Activated T-cell treated with anti-CD3 and anti-CD28 coated beads for 4 hours (primary cell): ENCODE results near the gene LMAN2.

ENCODE experiments used
- DNase-seq: peaks from one replicate; pipeline ENCODE4 v3.0.0-alpha.2; 2020

LMAN2 gene

DNA sequence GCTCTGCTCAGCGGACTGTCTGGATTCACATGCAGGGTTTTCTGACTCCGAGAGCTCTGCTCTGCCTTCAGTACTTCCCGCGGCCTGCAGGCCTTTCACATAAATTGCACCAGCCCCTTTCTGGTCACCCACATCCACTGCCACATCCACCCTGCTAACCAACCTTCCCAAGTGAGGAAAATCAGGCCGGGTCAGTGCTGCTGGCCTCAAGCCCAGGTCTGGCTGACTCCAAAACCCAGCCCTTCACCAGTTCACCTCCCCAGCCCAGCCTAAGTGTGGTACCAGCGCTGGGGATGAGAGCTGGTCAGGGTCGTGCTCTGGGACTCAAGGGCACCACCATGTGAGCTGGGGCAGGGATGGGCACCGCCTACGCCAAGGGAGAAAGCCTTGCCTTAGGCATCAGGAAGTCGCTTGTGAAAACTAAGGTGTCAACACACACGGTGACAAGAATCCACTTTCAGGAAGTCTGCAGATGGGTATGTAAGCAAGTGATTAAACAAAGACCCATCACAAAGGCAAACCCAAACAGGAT, 12.3 kb downstream of the LMAN2 start:
- no peak for DNase-seq

DNA sequence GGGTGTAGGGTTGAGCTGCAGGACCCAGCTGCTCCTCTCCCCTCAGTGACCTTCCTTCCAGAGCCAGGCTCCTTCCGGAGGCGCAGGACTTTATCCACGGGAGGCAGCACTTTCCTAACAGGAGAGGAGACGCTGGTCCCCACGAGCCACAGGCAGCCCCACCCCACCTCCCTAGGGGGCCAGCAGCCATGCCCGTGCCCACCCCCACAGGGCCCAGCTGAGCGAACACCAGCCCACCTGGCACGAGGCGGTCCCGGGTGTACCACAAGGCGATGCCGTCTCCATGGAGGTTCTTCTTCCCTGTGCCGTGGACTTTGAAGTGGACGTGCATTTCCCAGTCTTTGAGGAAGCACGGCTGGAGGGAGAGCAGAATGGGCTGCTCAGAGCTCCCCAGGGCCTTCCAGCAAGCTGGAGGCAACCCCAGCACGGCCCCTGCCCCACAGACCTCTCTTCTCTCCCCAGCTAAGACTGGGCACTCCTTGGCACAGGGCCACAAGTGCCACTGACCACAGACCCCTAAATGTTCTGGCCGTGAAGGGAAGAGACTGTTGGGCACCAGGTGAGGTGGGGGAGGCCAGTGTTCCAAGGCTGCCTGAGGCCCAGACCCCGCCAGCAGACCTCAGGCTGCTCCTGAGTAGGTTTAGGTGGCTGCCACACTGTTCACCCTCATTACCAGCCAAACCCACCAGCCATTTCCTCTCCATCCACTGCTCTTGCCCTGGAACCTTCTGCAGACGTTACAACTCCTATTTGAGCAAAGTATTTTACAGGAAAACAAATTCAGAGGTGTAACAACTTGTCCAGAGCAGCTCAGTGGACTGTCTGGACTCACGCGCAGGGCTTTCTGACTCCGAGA, 13.0 kb downstream of the LMAN2 start:
- DNase-seq: no peak

DNA sequence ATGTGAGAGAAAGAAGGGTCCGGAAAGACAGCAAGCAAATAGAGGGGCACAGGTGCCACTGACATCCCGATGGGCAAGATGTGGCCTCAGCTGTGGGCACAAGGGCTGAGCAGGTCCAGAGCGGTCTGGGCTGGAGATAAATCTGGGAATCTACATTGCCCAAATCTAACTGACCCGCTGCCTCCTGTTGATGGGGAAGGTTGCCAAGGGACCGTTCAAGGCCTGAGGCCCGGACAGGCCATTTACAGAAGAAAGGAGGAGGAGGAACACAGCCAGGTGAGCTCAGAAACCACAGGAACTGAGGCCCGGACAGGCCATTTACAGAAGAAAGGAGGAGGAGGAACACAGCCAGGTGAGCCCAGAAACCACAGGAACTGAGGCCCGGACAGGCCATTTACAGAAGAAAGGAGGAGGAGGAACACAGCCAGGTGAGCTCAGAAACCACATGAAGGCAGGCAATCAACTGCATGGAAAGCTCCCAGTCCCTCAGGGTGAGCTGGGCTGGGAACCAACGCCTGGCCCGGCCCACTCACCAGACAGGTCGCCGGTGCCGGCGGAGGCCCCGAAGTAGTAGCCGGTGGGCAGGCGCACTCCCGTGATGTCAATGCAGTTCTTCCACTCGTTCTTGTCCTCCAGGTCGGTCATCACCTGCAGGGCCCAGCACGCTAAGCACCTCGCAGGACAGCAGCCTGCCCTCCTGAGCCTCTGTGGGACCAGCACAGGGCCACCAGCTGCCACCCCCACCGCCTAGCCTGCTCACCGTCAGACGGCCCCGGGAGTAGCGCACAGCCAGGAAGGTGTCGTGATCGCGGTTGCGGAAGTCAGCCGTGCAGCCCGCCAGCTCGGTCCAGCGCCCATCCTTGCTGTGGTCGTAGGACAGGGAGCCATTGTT, 14.6 kb downstream of the LMAN2 start:
- DNase-seq: no peak

DNA sequence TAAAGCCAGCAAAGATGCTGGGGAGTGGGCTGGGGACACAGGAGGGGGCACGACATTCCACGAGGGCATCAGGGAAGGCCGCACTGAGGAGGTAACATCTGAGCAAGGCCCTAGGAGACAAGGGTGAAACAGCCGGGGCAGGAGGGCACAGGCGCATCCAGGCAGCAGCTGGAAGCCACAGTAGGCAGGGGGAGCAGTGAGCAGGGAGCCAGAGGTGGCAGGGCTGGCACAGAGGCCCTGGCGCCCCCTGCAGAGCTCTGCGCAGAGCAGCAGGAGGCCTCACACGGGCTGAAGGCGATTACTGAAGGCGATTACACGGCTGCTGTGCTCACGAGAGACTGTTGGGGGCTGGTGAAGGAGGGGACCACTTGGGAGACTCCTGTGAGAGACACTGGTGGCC, 15.4 kb downstream of the LMAN2 start:
- no peak for DNase-seq

DNA sequence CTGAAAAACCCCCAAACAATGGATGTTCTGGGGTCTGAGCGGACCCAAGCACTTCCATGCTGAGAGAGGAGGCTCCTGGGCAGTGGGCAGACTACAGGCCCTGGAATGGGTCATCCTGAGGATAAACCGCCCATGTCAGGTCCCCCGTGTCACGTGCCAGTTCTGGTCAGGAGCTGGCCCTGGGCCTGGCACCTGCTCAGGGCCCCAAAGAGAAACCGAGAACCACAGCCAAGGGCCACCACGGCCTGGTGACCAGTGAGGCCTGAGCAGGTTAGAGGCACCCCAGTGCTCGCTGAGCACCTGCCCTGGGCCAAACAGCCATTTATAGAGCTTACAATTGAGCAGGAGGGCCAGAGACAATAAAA, 15.8 kb downstream of the LMAN2 start:
- no peak for DNase-seq

DNA sequence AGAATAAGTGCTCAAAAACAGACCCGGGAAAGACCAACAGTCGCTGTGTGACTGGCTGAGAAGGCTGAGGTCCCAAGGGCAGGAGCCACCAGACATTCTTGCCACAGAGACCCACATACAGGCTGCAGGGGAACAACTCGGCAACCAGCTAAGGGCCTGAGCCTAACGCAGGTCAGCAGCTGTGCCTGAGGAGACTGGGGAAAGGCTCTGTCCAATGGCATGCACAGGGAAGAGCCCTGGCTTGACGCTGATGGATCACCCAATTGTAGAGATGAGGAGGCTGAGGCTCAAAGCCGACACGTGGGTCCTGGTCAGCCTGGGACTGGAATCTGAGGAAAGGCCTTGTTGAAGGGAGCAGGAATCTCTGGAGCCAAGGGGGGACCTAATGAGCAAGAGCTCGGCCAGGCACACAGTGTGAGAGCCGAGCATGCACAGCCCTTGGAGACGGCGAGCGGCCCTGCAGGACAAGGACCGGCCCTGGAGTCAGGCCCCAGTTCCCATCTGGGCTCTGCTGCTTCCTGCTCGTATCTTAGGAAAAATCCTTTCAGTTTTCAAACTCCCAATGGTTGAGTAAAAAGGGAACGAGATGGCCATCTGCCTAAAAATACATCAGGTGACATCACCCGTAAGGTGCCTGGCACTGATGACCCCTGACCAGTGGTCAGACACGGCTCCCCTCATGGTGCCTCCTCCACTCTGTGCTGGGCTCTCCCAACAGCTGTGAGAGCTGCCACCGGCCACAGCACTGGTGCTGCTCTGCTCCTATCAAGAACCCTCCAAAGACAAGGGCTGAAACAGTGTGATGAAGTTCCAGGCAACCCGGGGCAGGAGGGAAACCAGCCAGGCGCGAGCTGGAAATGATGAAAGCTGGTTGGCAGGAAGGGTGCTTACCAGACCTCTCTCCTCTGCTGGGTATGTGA, 16.4 kb downstream of the LMAN2 start:
- no peak for DNase-seq

DNA sequence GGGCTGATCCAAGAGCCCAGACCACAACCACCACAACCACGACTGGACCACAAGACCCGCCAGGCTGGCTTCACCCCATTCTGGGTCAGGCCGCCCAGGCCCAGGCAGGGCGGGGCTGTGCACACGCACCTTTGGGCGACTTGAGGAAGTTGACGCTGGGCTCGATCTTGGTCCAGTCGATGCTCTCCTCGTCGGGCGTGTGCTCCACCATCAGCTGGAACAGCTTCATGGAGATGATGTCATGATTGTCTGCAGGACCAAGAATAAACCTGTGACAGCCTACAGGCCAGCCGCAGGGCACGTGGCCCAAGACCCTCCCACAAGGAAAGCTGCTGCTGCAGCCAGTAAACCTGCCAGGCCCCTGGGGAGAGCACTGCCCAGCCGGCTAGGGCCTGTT, 17.3 kb downstream of the LMAN2 start:
- DNase-seq: no peak

DNA sequence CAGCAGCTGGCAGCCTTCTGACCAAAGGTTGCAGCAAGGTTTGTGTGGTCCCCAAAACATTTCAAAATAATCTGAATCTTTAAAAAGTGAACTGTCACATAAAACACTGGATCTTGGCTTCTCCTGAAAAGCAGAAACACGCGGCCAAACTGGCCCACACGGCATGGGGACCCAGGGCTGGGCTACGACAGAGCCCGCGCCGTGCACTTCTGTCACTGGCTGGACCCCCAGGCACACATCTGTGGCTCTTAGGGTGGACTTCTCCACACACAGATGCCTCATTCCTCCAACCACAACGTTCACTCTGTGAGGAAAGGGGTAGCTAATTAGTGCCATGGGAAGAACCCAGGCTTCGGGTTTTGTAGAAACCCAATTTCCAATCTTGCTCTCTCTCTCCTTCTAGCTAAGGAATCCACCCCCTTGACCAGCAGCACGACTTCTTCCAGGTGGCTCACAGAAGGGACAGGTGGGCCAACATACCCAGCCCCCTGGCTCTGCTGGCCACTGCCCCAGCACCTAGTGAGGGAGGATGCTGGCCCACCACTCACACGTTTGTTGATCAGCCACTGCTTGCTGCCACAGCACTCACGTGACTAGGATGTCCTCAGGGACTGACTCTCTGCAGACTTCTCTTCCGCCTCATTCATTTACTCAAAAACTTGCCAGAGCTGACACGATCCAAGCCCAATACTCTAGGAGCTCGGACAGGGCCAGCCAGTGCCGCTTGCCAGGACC, 17.9 kb downstream of the LMAN2 start:
- DNase-seq: no peak

DNA sequence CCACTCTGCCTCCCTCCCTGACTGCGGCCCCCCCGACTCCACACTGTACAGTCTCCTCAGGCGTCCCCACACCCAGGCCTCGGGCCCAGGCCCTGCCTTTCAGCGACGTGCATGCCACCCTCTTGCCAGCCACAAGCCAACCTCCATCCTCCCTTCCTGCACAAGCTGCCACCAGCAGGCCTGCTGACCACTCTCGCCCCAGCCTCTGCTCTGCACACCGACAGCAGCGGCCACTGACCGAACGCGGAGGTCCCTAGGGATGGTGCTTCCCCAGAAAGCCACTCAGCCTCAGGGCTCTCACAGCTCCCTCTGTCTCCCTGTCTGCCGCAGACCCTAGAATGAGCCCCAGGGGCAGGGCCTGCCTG, 18.6 kb downstream of the LMAN2 start:
- no peak for DNase-seq

DNA sequence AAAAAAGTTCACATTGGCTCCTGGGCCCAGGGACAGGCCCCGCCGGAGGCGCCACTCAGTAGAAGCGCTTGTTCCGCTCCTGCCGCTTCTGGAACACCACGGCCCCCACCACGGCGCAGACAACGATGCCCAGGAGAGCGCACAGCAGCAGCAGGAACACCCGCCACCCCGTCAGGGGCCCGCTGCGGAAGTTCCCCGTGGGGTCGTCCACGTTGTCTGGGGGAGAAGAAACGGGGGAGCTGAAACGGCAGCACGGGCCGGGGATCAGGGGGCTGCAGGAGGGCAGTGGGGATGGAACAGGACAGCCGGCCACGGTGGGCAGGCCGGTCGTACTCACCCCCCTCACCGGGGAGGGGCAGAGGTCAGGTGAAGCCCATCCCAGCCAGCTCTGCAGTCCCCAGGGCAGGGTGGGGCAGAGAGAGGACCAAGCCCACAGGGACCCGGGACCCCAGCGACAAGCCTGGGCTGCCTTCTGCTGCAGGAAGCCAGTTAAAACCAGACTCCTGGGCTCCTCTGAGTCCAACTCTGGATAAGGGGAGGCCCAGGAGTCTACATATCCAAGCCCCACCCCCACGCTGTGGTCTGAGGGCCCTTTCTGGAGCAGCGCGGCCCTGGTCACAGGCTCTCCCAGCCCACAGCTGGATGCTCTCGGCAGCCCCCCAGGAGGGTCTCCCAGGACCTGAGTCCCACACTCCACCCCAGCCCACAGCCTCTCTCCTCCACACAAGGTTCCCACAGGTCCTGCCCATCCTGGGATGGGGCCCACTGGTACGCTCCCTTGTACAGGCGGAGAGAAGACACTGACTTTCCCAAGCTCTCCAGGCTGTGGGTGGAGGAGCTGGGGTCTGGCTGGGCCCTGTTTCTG, 19.2 kb downstream of the LMAN2 start:
- no peak for DNase-seq

DNA sequence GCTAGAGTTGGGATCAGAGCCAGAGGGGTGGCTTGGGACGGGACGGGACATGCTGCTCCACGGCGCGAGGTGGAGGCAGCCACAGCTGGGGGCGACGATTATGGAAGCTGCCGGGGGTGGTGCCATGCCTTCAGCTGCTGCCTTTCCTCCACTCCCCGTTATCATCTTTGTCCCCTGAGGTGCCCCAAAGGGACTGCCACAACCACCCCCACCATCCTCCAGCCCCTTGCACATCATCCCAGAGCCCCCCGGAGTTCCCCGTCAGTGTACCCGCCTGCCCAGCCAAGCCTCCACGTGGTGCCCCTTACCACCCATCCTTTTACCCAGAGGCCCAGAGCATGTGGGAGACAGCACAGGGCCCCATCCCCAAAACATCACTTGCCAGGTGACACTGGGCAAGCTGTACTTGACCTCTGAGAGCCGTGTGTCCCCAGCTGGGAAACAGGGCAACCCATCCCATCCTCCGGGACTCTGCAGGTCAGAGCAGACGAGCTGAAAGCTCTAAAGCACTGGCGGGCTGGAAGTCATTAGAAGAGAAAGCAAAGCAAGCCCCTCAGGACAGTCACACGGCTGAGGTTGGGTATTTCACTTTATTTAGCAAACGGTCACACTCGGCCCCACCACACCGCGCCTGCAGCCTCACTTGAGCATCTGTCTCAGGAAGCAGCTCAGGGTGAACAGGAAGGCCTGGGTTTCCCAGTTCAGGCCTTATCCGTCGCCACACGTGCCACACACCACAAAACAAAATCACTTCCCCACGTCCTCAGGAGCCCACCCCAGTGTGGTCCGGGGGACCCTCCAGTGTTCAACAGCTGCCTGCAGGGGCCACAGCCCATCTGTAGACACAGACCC, 20.3 kb downstream of the LMAN2 start:
- no peak for DNase-seq

DNA sequence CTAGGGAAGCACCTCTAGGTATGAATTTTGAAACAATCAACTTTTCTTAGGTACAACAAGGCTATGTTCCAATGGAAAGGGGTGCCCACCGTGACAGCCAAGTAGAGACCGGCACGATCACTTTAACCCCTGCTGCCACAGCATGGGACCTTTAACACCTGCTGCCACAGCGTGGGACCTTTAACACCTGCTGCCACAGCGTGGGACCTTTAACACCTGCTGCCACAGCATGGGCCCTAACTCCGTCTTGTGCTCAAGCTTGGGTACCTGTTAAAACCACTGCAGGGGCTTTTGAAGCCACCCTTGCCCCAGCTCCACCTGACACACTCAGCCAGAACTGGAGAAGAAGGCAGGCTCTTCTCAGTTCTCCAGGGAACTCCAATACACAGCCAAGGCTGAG, 21.6 kb downstream of the LMAN2 start:
- DNase-seq: no peak

DNA sequence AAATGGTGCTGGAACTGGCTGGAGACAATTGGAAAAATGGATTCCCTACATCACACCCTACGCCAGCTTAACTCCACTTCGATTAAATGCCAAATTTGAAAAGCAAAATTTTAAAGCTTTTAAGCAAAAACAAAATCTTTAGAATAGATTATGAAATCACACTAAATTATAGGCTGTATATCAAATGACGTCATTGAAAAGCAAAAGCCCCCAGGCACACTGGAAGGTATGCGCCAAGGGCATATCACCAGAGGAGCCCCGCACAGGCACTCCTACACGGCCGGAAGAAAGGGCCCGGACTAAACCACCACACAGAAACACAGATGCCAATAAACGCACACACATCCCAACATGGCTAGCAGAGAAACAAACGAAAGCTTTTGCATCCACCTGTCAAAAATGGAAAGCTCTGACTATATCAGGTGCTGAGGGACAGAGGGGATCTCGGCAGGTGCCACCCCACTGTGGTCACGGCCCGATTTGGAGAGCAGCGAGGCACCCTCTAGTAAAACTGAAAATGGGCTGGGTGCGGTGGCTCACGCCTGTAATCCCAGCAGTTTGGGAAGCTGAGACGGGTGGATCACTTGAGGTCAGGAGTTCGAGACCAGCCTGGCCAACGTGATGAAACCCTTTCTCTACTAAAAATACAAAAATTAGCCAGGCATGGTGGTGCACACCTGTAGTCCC, 22.8 kb downstream of the LMAN2 start:
- DNase-seq: no peak

DNA sequence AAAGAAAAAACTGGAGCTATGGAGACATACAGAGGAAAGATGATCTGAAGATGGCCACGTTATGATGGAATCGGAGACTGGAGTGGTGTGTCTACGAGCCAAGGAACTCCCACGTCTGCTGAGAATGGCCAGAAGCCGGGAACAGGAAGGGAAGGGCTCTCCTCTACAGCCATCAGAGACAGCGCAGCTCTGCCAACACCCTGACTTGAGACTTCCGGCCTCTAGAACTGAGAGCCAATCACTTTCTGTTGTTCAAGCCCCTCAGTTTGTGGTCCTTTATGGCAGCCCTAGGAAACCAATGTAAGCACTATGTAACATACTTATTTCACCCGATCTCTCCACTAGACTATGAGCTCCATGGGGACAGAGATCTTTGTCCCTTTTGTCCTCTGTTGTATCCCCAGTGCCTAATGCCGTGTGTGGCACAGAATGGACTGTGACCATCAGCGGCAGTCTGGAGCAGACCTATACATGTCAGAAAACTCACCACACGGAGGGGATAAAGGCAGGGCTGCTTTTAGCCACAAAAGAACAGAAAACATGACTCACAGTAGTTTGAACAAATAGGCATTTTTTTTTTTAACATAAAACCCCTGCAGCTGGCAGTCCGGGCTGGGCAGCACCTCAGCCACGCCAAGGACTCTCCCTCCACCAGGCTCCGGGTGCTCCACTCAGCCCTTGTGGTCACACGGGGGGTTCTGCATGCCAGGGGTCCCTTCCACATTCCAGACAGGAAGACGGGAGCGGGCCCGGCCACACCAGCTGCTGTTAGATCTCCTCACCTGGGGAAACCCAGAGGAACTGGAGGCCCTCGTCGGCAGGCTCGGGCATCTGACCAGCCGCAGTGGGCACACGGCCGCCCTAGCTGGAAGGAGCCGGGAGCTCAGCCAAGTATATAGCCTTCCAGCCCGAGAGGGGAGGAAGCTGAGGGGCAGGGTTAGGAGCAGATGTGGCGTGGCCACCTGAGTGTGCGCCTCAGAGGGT, 23.6 kb downstream of the LMAN2 start:
- DNase-seq: no peak

DNA sequence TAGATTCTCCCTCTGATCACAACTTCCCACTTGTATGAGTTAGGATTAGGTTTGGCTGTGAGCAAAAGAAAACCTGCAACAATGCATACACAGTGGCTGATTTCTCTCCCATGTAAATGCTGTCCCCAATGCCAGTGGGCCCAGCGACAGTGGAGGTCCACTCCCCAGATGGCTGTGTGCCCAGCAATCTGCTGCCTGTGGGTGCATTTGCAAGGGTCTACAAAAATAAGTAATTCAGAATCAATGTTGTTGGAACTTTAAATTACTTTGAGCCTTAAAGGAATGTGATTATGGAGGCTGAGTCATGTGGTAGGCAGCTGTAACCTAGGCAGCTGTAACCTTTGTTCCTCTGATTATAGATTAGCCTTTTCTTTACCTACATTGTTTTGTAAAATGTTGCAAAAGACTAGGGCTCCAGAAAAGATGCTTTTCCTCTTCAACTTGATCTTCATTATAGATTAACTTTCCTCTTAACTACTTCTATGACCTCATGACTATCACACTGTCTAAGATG, 25.5 kb downstream of the LMAN2 start:
- DNase-seq: no peak

DNA sequence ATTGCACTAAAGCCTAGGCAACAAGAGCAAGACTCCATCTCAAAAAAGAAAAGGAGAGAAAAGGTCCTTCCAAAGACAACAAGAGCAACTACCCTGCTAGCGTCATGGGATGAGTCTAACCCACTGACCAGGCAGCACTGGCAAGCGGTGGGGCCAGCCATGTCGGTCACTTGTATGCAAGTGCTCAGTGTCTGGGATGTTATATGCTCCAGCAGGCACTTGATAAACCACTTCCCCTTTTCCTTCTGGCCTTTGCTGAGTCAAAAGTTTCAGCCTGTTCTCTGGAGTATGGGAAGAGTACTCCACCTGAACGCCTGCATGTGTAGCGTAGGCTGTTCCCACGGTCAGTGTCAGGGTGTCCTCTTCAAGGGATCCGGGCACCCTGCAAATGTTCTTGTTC, 30.6 kb downstream of the LMAN2 start:
- no peak for DNase-seq

DNA sequence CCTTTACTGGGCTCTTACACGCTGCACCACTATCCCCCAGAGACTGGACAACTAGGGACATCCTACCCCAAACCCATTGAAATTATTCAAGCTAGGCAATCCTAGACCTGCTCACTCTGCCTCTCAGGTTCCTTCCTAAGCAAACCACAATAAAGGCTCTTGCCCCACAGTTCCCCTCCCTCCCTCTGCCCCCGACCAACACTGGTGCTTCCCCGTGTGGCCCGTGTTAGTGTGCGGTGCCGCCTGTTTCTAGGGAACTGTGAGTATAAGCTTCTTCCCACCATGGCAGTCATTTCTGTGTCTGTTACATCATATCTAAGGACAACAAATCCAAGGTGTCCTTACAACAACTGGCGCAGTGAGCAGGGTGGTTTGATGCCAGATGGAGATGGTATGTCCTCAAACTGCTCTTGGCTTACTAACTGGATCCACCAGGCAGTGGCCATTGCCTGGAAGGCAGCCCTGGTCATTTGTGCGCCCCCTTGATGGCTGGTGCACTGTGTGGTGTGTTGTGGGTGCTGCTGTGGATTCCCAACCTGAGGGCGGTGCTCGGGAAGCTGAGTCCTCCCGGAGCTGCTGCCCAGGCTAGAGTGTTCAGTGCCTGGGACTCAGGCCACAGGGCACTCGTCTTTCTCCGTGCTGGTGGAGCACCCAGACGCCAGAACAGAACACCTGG, 31.4 kb downstream of the LMAN2 start:
- no peak for DNase-seq
